Measurements from ENCODE around the gene CDCP1.

The CDCP1 gene

GRCh38 chr3:45049807-45050206 lies 96.4 kb downstream of the CDCP1 start:
- no peak overlapping the region for H3K4me2 ChIP-seq
- H3K27ac ChIP-seq, result no peak overlapping the region
- H3K4me3 ChIP-seq, result no peak overlapping the region
- H4K20me1 ChIP-seq, result no peaks in the 10 kb centered on the region
- no peak for TF ChIP-seq Cebpa-rat (IDR thresholded peaks at IDR 0.05)
- no peak overlapping the region for H3K9ac ChIP-seq
- no peaks in the 10 kb centered on the region for H3K27me3 ChIP-seq
- no peaks in the 10 kb centered on the region for H3K36me3 ChIP-seq
- no peaks in the 10 kb centered on the region for H3K4me1 ChIP-seq
- no peaks in the 10 kb centered on the region for H3K9me3 ChIP-seq

- Histone ChIP-seq H4K20me1 (no peaks in the 10 kb centered on the region), H3K36me3 (no peaks in the 10 kb centered on the region), H3K4me1 (no peaks in the 10 kb centered on the region), H3K4me2 (no peak overlapping the region), H3K27me3 (no peaks in the 10 kb centered on the region), H3K9me3 (no peaks in the 10 kb centered on the region), H3K9ac (no peak overlapping the region), H3K27ac (no peak overlapping the region), H3K4me3 (no peak overlapping the region)
- no peak for TF ChIP-seq Cebpa-rat (IDR thresholded peaks at IDR 0.05)
Measured at GRCh38 chr3:45048244-45048643, 97.9 kb downstream of the CDCP1 start.

GRCh38 chr3:45043728-45044299 lies 102.4 kb downstream of the CDCP1 start:
- no peaks in the 10 kb centered on the region for H3K36me3 ChIP-seq
- no peak overlapping the region for H3K4me2 ChIP-seq
- no peak overlapping the region for H3K27ac ChIP-seq
- H3K9me3 ChIP-seq, result no peaks in the 10 kb centered on the region
- H3K4me1 ChIP-seq, result peaks cover 19% of the 10 kb centered on the region
- TF ChIP-seq Cebpa-rat (IDR thresholded peaks at IDR 0.05), result no peak
- H4K20me1 ChIP-seq, result no peaks in the 10 kb centered on the region
- no peaks in the 10 kb centered on the region for H3K27me3 ChIP-seq
- no peak overlapping the region for H3K4me3 ChIP-seq
- no peak overlapping the region for H3K9ac ChIP-seq

- no peak for TF ChIP-seq Cebpa-rat (IDR thresholded peaks at IDR 0.05)
- Histone ChIP-seq H3K9me3 (no peaks in the 10 kb centered on the region), H3K4me3 (no peak overlapping the region), H3K27ac (no peak overlapping the region), H3K27me3 (peaks cover under 1% of the 10 kb centered on the region; the same call in 1 of the 2 replicates), H3K4me1 (peaks cover 19% of the 10 kb centered on the region), H3K4me2 (peak overlapping the region; percentile 67), H4K20me1 (no peaks in the 10 kb centered on the region), H3K9ac (peak overlapping the region; percentile 9; the same call in 1 of the 2 replicates), H3K36me3 (no peaks in the 10 kb centered on the region)
Measured at GRCh38 chr3:45042162-45042561, 104.0 kb downstream of the CDCP1 start.

- H3K36me3 ChIP-seq, result no peaks in the 10 kb centered on the region
- H3K9me3 ChIP-seq, result no peaks in the 10 kb centered on the region
- no peaks in the 10 kb centered on the region for H4K20me1 ChIP-seq
- H3K4me3 ChIP-seq, result no peak overlapping the region
- H3K27ac ChIP-seq, result no peak overlapping the region
- TF ChIP-seq Cebpa-rat (IDR thresholded peaks at IDR 0.05), result no peak
- peaks cover 5% of the 10 kb centered on the region for H3K27me3 ChIP-seq
- peaks cover 19% of the 10 kb centered on the region for H3K4me1 ChIP-seq
- H3K4me2 ChIP-seq, result peak overlapping the region; percentile 67
- H3K9ac ChIP-seq, result peak overlapping the region; percentile 9; the same call in 1 of the 2 replicates
Measured at GRCh38 chr3:45041666-45042065, 104.5 kb downstream of the CDCP1 start.

DNA sequence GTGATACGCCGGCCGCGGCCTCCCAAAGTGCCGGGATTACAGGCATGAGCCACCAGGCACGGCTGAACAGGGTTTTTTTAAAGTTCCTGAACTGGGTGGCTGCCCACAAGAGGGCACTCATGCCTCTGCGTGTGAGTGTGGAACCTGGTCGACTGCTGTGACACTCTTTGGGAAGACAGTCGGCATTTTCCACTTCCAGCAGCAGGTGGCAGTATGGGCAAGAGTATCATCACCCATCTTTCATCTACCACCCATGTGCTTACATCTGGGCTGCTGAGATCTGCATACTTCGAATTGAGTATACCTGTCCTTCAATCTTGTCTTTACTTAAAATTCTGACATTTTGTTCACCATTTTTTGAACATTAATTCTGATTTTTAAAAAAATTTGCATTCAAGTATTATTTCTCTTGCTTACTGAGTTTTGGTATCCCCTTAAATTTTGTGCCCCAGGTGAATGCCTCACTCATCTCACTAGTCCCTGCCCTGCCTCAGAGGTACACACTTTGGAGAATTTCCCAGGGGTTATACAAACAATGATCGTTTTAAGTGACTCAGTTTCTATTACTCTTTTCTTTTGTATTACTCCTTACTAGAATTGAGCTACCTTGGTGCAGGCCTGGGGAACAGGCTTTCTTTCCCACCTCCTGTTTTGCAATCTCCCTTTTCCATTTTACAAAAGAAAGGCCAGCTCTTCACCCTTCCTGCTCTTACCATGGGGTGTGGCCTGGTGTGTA lies 108.3 kb downstream of the CDCP1 start:
- no peak overlapping the region for H3K9ac ChIP-seq
- H4K20me1 ChIP-seq, result no peaks in the 10 kb centered on the region
- H3K4me2 ChIP-seq, result peak overlapping the region; percentile 28
- no peaks in the 10 kb centered on the region for H3K9me3 ChIP-seq
- TF ChIP-seq Cebpa-rat (IDR thresholded peaks at IDR 0.05), result no peak
- no peaks in the 10 kb centered on the region for H3K36me3 ChIP-seq
- no peak overlapping the region for H3K4me3 ChIP-seq
- H3K27me3 ChIP-seq, result peaks cover 22% of the 10 kb centered on the region
- H3K4me1 ChIP-seq, result peaks cover 32% of the 10 kb centered on the region
- H3K27ac ChIP-seq, result no peak overlapping the region

GRCh38 chr3:45035441-45036301 lies 110.5 kb downstream of the CDCP1 start:
- no peaks in the 10 kb centered on the region for H3K36me3 ChIP-seq
- no peaks in the 10 kb centered on the region for H3K9me3 ChIP-seq
- H4K20me1 ChIP-seq, result no peaks in the 10 kb centered on the region
- no peak for TF ChIP-seq Cebpa-rat (IDR thresholded peaks at IDR 0.05)
- H3K4me2 ChIP-seq, result peak overlapping the region; percentile 64
- H3K27ac ChIP-seq, result no peak overlapping the region
- H3K27me3 ChIP-seq, result peaks cover 22% of the 10 kb centered on the region
- no peak overlapping the region for H3K4me3 ChIP-seq
- peaks cover 13% of the 10 kb centered on the region for H3K4me1 ChIP-seq
- H3K9ac ChIP-seq, result 0 out of 2 replicates have a peak overlapping the region, but pooled peaks have one; percentile 34

- Histone ChIP-seq H3K27me3 (peaks cover 22% of the 10 kb centered on the region), H3K27ac (no peak overlapping the region), H3K4me3 (no peak overlapping the region), H3K4me1 (peaks cover 13% of the 10 kb centered on the region), H4K20me1 (no peaks in the 10 kb centered on the region), H3K9ac (0 out of 2 replicates have a peak overlapping the region, but pooled peaks have one; percentile 34), H3K36me3 (no peaks in the 10 kb centered on the region), H3K9me3 (no peaks in the 10 kb centered on the region), H3K4me2 (peak overlapping the region; percentile 64)
- no peak for TF ChIP-seq Cebpa-rat (IDR thresholded peaks at IDR 0.05)
Measured at GRCh38 chr3:45034612-45035252, 111.4 kb downstream of the CDCP1 start.

GRCh38 chr3:45033791-45034190 lies 112.4 kb downstream of the CDCP1 start:
- no peak for TF ChIP-seq Cebpa-rat (IDR thresholded peaks at IDR 0.05)
- H3K27me3 ChIP-seq, result peaks cover 22% of the 10 kb centered on the region
- no peak overlapping the region for H3K9ac ChIP-seq
- H3K4me2 ChIP-seq, result no peak overlapping the region
- no peaks in the 10 kb centered on the region for H4K20me1 ChIP-seq
- H3K36me3 ChIP-seq, result no peaks in the 10 kb centered on the region
- no peaks in the 10 kb centered on the region for H3K9me3 ChIP-seq
- H3K4me3 ChIP-seq, result no peak overlapping the region
- H3K27ac ChIP-seq, result no peak overlapping the region
- H3K4me1 ChIP-seq, result peaks cover 13% of the 10 kb centered on the region
